Measurements from ENCODE around the gene KRT10. TPM values are rescaled to one million over a fixed set of nuclear protein-coding genes. Genes with fewer than 3 reads are reported as not detected.

KRT10 gene
- polyA plus RNA-seq, 1 donor = 40.7 TPM

GRCh38 chr17:40854175-40854814 is 31.9 kb upstream of the KRT10 start:
- H3K4me1 ChIP-seq (ENCODE audit: control insufficient read depth, insufficient read depth, low read length) = peaks cover 2% of the 10 kb centered on the region
- DNase-seq = no peak
- no peak overlapping the region for H3K27ac ChIP-seq (ENCODE audit: low read length)
- no peak overlapping the region for H3K4me3 ChIP-seq (ENCODE audit: low read length)
- no peaks in the 10 kb centered on the region for H3K36me3 ChIP-seq (ENCODE audit: control insufficient read depth, insufficient read depth, low read length)
- H3K27me3 ChIP-seq (ENCODE audit: control insufficient read depth, insufficient read depth, low read length) = no peaks in the 10 kb centered on the region
- WGBS (ENCODE audit: insufficient coverage, low lambda C conversion rate) = 100% methylated on average over 1 of the region's 6 CpGs
- no peaks in the 10 kb centered on the region for H3K9me3 ChIP-seq (ENCODE audit: control insufficient read depth, low read depth, low read length)

- no CpG with 5 or more reads among the region's 1 CpG for WGBS (ENCODE audit: insufficient coverage, low lambda C conversion rate)
- Histone ChIP-seq H3K4me1 (ENCODE audit: control insufficient read depth, insufficient read depth, low read length) (no peaks in the 10 kb centered on the region), H3K27me3 (ENCODE audit: control insufficient read depth, insufficient read depth, low read length) (no peaks in the 10 kb centered on the region), H3K4me3 (ENCODE audit: low read length) (no peak overlapping the region), H3K9me3 (ENCODE audit: control insufficient read depth, low read depth, low read length) (no peaks in the 10 kb centered on the region), H3K27ac (ENCODE audit: low read length) (no peak overlapping the region), H3K36me3 (ENCODE audit: control insufficient read depth, insufficient read depth, low read length) (no peaks in the 10 kb centered on the region)
- no peak for DNase-seq
Observed at GRCh38 chr17:40852364-40852763, 29.9 kb upstream of the KRT10 start.

GRCh38 chr17:40850293-40850972 is 28.0 kb upstream of the KRT10 start:
- H3K4me1 ChIP-seq (ENCODE audit: control insufficient read depth, insufficient read depth, low read length) = no peaks in the 10 kb centered on the region

GRCh38 chr17:40849723-40850122 is 27.3 kb upstream of the KRT10 start:
- Histone ChIP-seq H3K9me3 (ENCODE audit: control insufficient read depth, low read depth, low read length) (no peaks in the 10 kb centered on the region), H3K4me1 (ENCODE audit: control insufficient read depth, insufficient read depth, low read length) (no peaks in the 10 kb centered on the region), H3K36me3 (ENCODE audit: control insufficient read depth, insufficient read depth, low read length) (no peaks in the 10 kb centered on the region), H3K27me3 (ENCODE audit: control insufficient read depth, insufficient read depth, low read length) (no peaks in the 10 kb centered on the region), H3K27ac (ENCODE audit: low read length) (no peak overlapping the region), H3K4me3 (ENCODE audit: low read length) (no peak overlapping the region)
- 100% methylated on average over 1 of the region's 4 CpGs for WGBS (ENCODE audit: insufficient coverage, low lambda C conversion rate)
- no peak for DNase-seq

More at GRCh38 chr17:40850293-40850972, 28.0 kb upstream of the KRT10 start:
- Histone ChIP-seq H3K4me3 (ENCODE audit: low read length) (no peak overlapping the region), H3K27ac (ENCODE audit: low read length) (no peak overlapping the region), H3K36me3 (ENCODE audit: control insufficient read depth, insufficient read depth, low read length) (no peaks in the 10 kb centered on the region), H3K9me3 (ENCODE audit: control insufficient read depth, low read depth, low read length) (no peaks in the 10 kb centered on the region), H3K27me3 (ENCODE audit: control insufficient read depth, insufficient read depth, low read length) (no peaks in the 10 kb centered on the region)
- WGBS (ENCODE audit: insufficient coverage, low lambda C conversion rate) = 100% methylated on average over 2 of the region's 3 CpGs
- no peak for DNase-seq

GRCh38 chr17:40848583-40849235 is 26.3 kb upstream of the KRT10 start:
- no peak overlapping the region for H3K4me3 ChIP-seq (ENCODE audit: low read length)
- no peaks in the 10 kb centered on the region for H3K27me3 ChIP-seq (ENCODE audit: control insufficient read depth, insufficient read depth, low read length)
- H3K9me3 ChIP-seq (ENCODE audit: control insufficient read depth, low read depth, low read length) = no peaks in the 10 kb centered on the region
- DNase-seq = no peak
- no peaks in the 10 kb centered on the region for H3K36me3 ChIP-seq (ENCODE audit: control insufficient read depth, insufficient read depth, low read length)
- no peak overlapping the region for H3K27ac ChIP-seq (ENCODE audit: low read length)
- H3K4me1 ChIP-seq (ENCODE audit: control insufficient read depth, insufficient read depth, low read length) = no peaks in the 10 kb centered on the region
- WGBS (ENCODE audit: insufficient coverage, low lambda C conversion rate) = 71% methylated on average over 1 of the region's 1 CpG

- no peak for DNase-seq
- no peak overlapping the region for H3K4me3 ChIP-seq (ENCODE audit: low read length)
- H3K9me3 ChIP-seq (ENCODE audit: control insufficient read depth, low read depth, low read length) = no peaks in the 10 kb centered on the region
- H3K27ac ChIP-seq (ENCODE audit: low read length) = no peak overlapping the region
- H3K4me1 ChIP-seq (ENCODE audit: control insufficient read depth, insufficient read depth, low read length) = no peaks in the 10 kb centered on the region
- WGBS (ENCODE audit: insufficient coverage, low lambda C conversion rate) = 100% methylated on average over 1 of the region's 1 CpG
- no peaks in the 10 kb centered on the region for H3K36me3 ChIP-seq (ENCODE audit: control insufficient read depth, insufficient read depth, low read length)
- peaks cover 5% of the 10 kb centered on the region for H3K27me3 ChIP-seq (ENCODE audit: control insufficient read depth, insufficient read depth, low read length)
Observed at GRCh38 chr17:40846515-40847144, 24.2 kb upstream of the KRT10 start.

- Histone ChIP-seq H3K27ac (ENCODE audit: low read length) (no peak overlapping the region), H3K9me3 (ENCODE audit: control insufficient read depth, low read depth, low read length) (no peaks in the 10 kb centered on the region), H3K27me3 (ENCODE audit: control insufficient read depth, insufficient read depth, low read length) (peaks cover 5% of the 10 kb centered on the region), H3K4me3 (ENCODE audit: low read length) (no peak overlapping the region), H3K4me1 (ENCODE audit: control insufficient read depth, insufficient read depth, low read length) (no peaks in the 10 kb centered on the region), H3K36me3 (ENCODE audit: control insufficient read depth, insufficient read depth, low read length) (no peaks in the 10 kb centered on the region)
- no peak for DNase-seq
- WGBS (ENCODE audit: insufficient coverage, low lambda C conversion rate) = 78% methylated on average over 4 of the region's 4 CpGs
Observed at GRCh38 chr17:40844671-40845107, 22.3 kb upstream of the KRT10 start.

- no peak overlapping the region for H3K27ac ChIP-seq (ENCODE audit: low read length)
- peaks cover 5% of the 10 kb centered on the region for H3K27me3 ChIP-seq (ENCODE audit: control insufficient read depth, insufficient read depth, low read length)
- no peaks in the 10 kb centered on the region for H3K4me1 ChIP-seq (ENCODE audit: control insufficient read depth, insufficient read depth, low read length)
- no peak overlapping the region for H3K4me3 ChIP-seq (ENCODE audit: low read length)
- WGBS (ENCODE audit: insufficient coverage, low lambda C conversion rate) = no CpG with 5 or more reads among the region's 3 CpGs
- DNase-seq = no peak
- no peaks in the 10 kb centered on the region for H3K36me3 ChIP-seq (ENCODE audit: control insufficient read depth, insufficient read depth, low read length)
- no peaks in the 10 kb centered on the region for H3K9me3 ChIP-seq (ENCODE audit: control insufficient read depth, low read depth, low read length)
Observed at GRCh38 chr17:40843242-40843641, 20.8 kb upstream of the KRT10 start.

- DNase-seq = no peak
- H3K4me3 ChIP-seq (ENCODE audit: low read length) = no peak overlapping the region
- no peak overlapping the region for H3K27ac ChIP-seq (ENCODE audit: low read length)
- no peaks in the 10 kb centered on the region for H3K36me3 ChIP-seq (ENCODE audit: control insufficient read depth, insufficient read depth, low read length)
- no peaks in the 10 kb centered on the region for H3K9me3 ChIP-seq (ENCODE audit: control insufficient read depth, low read depth, low read length)
- 29% methylated on average over 1 of the region's 3 CpGs for WGBS (ENCODE audit: insufficient coverage, low lambda C conversion rate)
- H3K4me1 ChIP-seq (ENCODE audit: control insufficient read depth, insufficient read depth, low read length) = no peaks in the 10 kb centered on the region
- H3K27me3 ChIP-seq (ENCODE audit: control insufficient read depth, insufficient read depth, low read length) = peaks cover 5% of the 10 kb centered on the region
Observed at GRCh38 chr17:40841246-40841645, 18.8 kb upstream of the KRT10 start.

- no peaks in the 10 kb centered on the region for H3K4me1 ChIP-seq (ENCODE audit: control insufficient read depth, insufficient read depth, low read length)
- H3K36me3 ChIP-seq (ENCODE audit: control insufficient read depth, insufficient read depth, low read length) = peaks cover 6% of the 10 kb centered on the region
- H3K9me3 ChIP-seq (ENCODE audit: control insufficient read depth, low read depth, low read length) = no peaks in the 10 kb centered on the region
- no peak overlapping the region for H3K4me3 ChIP-seq (ENCODE audit: low read length)
- 88% methylated on average over 1 of the region's 3 CpGs for WGBS (ENCODE audit: insufficient coverage, low lambda C conversion rate)
- no peak overlapping the region for H3K27ac ChIP-seq (ENCODE audit: low read length)
- DNase-seq = no peak
- peaks cover 5% of the 10 kb centered on the region for H3K27me3 ChIP-seq (ENCODE audit: control insufficient read depth, insufficient read depth, low read length)
Observed at GRCh38 chr17:40839194-40839593, 16.8 kb upstream of the KRT10 start.

All from large intestine (tissue), 3 donors.